Activated T-cell treated with anti-CD3 and anti-CD28 coated beads for 4 hours (primary cell): ENCODE data around the gene CECR2.

Source experiments
- DNase-seq: peaks from one replicate; pipeline ENCODE4 v3.0.0-alpha.2; 2020

The CECR2 gene

GRCh38 chr22:17368554-17369438, 464 bp upstream of the CECR2 start:
- no peak for DNase-seq

- DNase-seq = no peak
Measured at GRCh38 chr22:17370026-17370765, 936 bp downstream of the CECR2 start.

GRCh38 chr22:17370766-17371432, 1.6 kb downstream of the CECR2 start:
- DNase-seq = no peak

GRCh38 chr22:17371448-17371847, 2.2 kb downstream of the CECR2 start:
- no peak for DNase-seq

GRCh38 chr22:17373855-17374254, 4.6 kb downstream of the CECR2 start:
- DNase-seq = no peak

GRCh38 chr22:17375914-17376614, 6.8 kb downstream of the CECR2 start:
- DNase-seq = no peak

GRCh38 chr22:17376950-17377349, 7.7 kb downstream of the CECR2 start:
- DNase-seq = no peak

GRCh38 chr22:17379944-17380343, 10.7 kb downstream of the CECR2 start:
- DNase-seq = no peak

- no peak for DNase-seq
Measured at GRCh38 chr22:17380359-17381087, 11.3 kb downstream of the CECR2 start.

- DNase-seq = no peak
Measured at GRCh38 chr22:17381192-17381913, 12.1 kb downstream of the CECR2 start.

GRCh38 chr22:17384612-17385330, 15.5 kb downstream of the CECR2 start:
- DNase-seq = no peak

- DNase-seq = no peak
Measured at GRCh38 chr22:17387356-17387755, 18.1 kb downstream of the CECR2 start.

- DNase-seq = no peak
Measured at GRCh38 chr22:17388235-17388634, 19.0 kb downstream of the CECR2 start.

GRCh38 chr22:17390087-17390486, 20.8 kb downstream of the CECR2 start:
- no peak for DNase-seq

- no peak for DNase-seq
Measured at GRCh38 chr22:17396516-17396915, 27.3 kb downstream of the CECR2 start.

GRCh38 chr22:17397756-17398547, 28.7 kb downstream of the CECR2 start:
- DNase-seq = no peak

- no peak for DNase-seq
Measured at GRCh38 chr22:17400305-17400704, 31.0 kb downstream of the CECR2 start.

GRCh38 chr22:17401728-17402127, 32.5 kb downstream of the CECR2 start:
- DNase-seq = no peak

- no peak for DNase-seq
Measured at GRCh38 chr22:17402293-17402692, 33.0 kb downstream of the CECR2 start.

GRCh38 chr22:17403906-17404305, 34.6 kb downstream of the CECR2 start:
- no peak for DNase-seq
